Islet precursor cell (in vitro differentiated cells): ENCODE data around the gene DUSP16.
A peak's percentile ranks its signal among the peaks of the same experiment; 100 is the strongest.

Experiments used
- DNase-seq: peaks from one replicate; pipeline ENCODE4 v3.0.0-alpha.2; 2018

Gene DUSP16

GRCh38 chr12:12433203-12433731 is 129.4 kb downstream of the DUSP16 start:
- no peak for DNase-seq

GRCh38 chr12:12432364-12432763 is 130.3 kb downstream of the DUSP16 start:
- DNase-seq = no peak

DNA sequence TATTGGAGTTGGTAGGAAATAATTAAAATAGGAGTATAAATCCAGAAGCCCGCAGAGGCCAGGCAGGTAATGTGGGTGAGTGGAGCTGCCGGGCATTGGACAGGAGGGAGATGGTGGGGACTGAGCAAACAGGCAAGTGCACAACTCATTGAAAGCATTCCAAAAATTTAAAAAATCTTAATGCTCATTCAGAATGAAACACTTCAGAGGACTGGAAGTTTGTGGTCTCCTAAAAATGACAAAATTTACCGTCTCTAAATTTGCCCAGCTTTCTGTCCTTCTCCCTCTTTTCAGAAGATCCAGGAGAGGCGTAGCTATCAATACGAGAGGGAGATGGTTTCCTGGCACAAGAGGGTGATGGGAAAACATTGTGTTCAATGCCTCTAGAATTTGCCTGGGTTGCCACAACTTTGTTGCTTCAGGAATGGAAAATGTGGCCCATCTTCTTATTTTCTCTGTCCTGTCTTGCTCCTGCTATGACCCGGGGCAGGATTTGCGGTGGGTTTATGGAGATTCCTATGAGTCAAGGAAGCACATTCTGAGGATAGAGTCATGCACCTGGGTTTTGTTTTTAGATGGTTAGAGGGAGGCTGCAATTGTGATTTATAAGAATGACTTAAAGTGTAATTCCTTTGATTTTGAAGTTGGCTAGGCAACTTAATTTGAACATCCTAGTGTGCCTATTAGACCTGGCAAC is 133.6 kb downstream of the DUSP16 start:
- peak; percentile 79 for DNase-seq

- no peak for DNase-seq
These were observed 134.6 kb downstream of the DUSP16 start for GRCh38 chr12:12428047-12428446.

DNA sequence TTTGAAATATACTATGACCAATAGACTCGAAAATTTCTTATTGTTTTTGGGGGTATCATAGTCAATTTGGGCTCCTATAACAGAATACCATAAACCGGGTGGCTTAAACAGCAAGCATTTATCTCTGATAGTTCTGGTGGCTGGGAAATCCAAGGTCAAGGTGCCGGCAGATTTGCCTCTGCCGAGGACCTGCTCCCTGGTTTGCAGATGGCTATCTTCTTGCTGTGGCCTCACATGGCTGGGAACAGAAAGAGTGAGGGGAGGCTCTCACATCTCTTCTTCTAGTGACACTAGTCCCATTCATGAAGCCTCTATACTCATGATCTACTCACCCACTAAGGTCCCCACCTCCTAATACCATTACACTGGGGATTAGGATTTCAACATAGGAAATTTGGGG is 135.1 kb downstream of the DUSP16 start:
- DNase-seq = no peak

GRCh38 chr12:12425616-12426015 is 137.0 kb downstream of the DUSP16 start:
- DNase-seq = no peak

DNA sequence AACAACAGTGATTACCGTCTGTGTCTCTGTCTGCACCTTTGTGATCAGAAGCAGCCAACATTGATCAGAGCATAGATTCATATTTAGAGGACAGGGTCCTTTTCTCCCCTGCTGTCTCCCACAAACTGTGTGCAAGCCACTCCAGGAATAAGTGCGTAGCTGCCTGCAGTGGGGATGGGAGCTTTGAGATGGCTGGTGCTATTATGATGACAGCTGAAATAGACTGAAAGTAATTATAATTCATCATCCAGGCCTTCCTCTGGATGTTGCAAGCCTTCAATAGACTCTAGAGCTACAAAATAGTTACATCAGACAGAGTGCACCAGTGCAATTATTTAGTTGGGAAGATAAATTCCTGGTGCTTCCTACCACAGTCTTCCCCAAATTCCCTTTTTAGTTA is 137.7 kb downstream of the DUSP16 start:
- DNase-seq = no peak
